Adipose tissue (tissue), 3 donors: ENCODE data around the gene TMEM97. TPM values are rescaled to one million over a fixed set of nuclear protein-coding genes. Genes with fewer than 3 reads are reported as not detected.

Source experiments
- H3K27ac ChIP-seq: one replicate; pipeline ENCODE4 v1.5.1; 2013; ENCODE audit warnings: low read depth, low read length
- WGBS, 3 donors: extraction: QIAGEN DNeasy Blood & Tissue Kit; methylation state at CpG; one replicate each; pipeline ENCODE4 v1.1.7; 2013; 5-methylcytosine and 5-hydroxymethylcytosine counted together
- polyA plus RNA-seq, 3 donors: library from polyadenylated mRNA; stranded (reverse); fragments of 200-250 nt; gene quantifications; one replicate each; pipeline ENCODE4 v1.2.3, GENCODE V29; 2013
- donor health status: healthy with polysubstance abuse.
- donor health status: Bipolar disorder and iron deficiency.
- donor health status: healthy.

The TMEM97 gene
- polyA plus RNA-seq, 3 donors: 3.6 to 56.1 (median 4.9) TPM

- 28 to 56% (median 33%) methylated on average over 36 to 38 of the region's 38 CpGs for WGBS, 3 donors
- H3K27ac ChIP-seq: no peak overlapping the region
Observed at GRCh38 chr17:28306954-28307401, 12.0 kb upstream of the TMEM97 start.

- WGBS, 3 donors: 61 to 85% (median 84%) methylated on average over 2 of the region's 2 CpGs
Observed at GRCh38 chr17:28313841-28314240, 5.2 kb upstream of the TMEM97 start.

GRCh38 chr17:28315846-28316705, 2.9 kb upstream of the TMEM97 start:
- H3K27ac ChIP-seq: no peak overlapping the region
- 90 to 96% (median 94%) methylated on average over 4 of the region's 4 CpGs for WGBS, 3 donors

More at GRCh38 chr17:28313841-28314240, 5.2 kb upstream of the TMEM97 start:
- no peak overlapping the region for H3K27ac ChIP-seq

GRCh38 chr17:28317099-28317965, 1.7 kb upstream of the TMEM97 start:
- WGBS, 3 donors: 74 to 88% (median 87%) methylated on average over 21 of the region's 21 CpGs

GRCh38 chr17:28317966-28318758, 838 bp upstream of the TMEM97 start:
- H3K27ac ChIP-seq: no peak overlapping the region

More at GRCh38 chr17:28317099-28317965, 1.7 kb upstream of the TMEM97 start:
- H3K27ac ChIP-seq: no peak overlapping the region

GRCh38 chr17:28319598-28319935, 567 bp downstream of the TMEM97 start:
- no peak overlapping the region for H3K27ac ChIP-seq
- WGBS, 3 donors: 4 to 6% (median 5%) methylated on average over 7 of the region's 7 CpGs

More at GRCh38 chr17:28317966-28318758, 838 bp upstream of the TMEM97 start:
- 7 to 14% (median 13%) methylated on average over 40 of the region's 40 CpGs for WGBS, 3 donors

DNA sequence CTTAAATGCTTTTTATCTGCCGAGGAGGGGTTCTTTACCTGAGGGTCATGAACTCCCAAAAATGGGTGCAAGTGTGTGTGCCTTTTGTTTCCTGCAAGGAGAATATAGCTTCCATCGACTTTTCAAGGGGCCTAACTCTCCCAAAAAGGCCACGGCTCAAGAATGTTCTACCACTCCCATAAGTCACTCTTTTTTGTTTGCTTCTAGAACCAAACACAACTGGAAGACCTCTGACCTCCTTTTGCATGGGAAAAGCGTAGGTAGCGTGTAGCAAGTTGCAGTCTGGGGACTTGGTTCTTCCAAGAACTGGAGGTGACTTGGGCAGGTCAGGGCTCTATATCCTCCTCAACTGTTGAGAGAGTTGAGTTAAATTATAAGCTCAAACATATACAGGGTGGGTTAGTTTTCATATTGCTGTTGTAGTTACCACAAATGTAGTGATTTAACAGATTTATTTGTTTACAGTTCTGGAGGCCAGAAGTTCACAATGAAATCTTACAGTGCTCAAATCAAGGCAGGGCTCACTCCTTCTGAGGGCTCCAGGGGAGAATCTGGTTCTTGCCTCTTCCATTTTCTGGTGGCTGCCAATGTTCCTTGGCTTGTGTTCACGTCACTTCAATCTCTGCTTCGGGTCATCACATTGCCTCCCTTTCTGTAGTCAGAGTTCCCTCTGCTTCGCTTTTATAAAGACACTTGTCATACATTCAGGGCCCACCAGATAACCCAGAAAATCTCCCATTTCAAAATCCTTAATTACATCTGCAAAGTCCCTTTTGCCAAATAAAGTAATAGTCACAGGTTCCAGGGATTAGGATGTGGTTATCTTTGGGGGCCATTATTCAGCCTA, 1.4 kb downstream of the TMEM97 start:
- WGBS, 3 donors: 27 to 75% (median 74%) methylated on average over 8 of the region's 8 CpGs
- H3K27ac ChIP-seq: no peak overlapping the region

- H3K27ac ChIP-seq: no peak overlapping the region
- 32 to 87% (median 79%) methylated on average over 5 of the region's 5 CpGs for WGBS, 3 donors
Observed at GRCh38 chr17:28324267-28324745, 5.3 kb downstream of the TMEM97 start.

DNA sequence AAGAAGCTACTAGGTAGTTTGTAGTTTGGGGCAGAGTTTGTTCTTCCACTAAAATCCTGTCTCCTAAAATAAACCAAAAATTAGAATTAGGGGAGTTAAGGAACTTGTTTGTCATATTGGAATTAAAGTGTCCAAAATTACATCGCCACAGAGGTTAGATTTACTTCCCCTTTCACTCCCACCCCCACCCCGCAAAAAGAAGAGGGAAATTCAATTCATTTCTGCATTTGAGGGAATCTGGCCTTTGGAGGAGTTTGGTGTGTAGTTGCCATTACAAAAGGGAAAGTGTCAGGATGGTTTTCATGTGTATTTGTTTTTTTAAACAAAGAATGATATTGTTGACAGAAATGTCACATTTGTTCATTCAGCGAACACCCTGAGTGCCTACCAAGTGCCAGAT, 5.8 kb downstream of the TMEM97 start:
- no peak overlapping the region for H3K27ac ChIP-seq
- WGBS, 3 donors: 34 to 76% (median 63%) methylated on average over 3 of the region's 3 CpGs

DNA sequence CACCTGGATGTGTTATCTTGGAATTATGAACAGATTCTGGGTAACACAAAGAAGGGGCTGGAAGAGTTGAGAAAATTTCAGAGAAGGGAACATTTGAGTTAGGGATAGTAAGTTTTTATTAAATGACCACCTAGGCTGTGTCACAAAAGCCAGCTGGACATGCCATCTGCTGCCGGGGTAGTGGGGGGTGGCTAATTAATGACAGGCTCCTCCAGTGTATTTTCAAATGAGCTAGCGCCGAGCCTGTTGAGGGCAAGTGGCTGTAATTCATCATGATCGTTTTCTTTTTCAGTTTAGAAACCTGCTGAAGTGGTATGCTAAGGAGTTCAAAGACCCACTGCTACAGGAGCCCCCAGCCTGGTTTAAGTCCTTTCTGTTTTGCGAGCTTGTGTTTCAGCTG, 6.2 kb downstream of the TMEM97 start:
- WGBS, 3 donors: 25 to 75% (median 65%) methylated on average over 5 of the region's 5 CpGs

DNA sequence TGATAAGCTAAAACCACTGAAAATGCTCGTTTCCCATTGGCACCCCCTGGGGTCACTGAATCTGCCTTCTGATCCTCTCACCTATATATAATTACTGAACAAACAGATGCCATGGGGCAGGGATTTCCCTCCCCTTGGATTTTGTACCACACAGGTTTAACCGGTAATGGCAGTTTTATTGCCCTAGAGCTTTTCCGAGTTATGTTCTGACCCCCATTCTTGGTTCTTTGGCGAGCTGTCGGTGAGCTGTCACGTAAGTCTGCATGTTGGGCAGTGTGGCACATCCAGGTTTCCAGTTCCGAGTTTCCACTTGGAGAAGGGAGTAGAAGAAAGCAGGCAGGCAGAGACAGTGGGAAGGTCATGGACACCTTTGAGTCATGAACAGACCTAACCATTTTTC, 7.1 kb downstream of the TMEM97 start:
- H3K27ac ChIP-seq: no peak overlapping the region
- WGBS, 3 donors: 25 to 94% (median 83%) methylated on average over 7 of the region's 7 CpGs

More for the DNA sequence above, 6.2 kb downstream of the TMEM97 start:
- H3K27ac ChIP-seq: no peak overlapping the region

GRCh38 chr17:28327031-28327607, 8.1 kb downstream of the TMEM97 start:
- no peak overlapping the region for H3K27ac ChIP-seq
- WGBS, 3 donors: 76 to 93% (median 89%) methylated on average over 9 of the region's 9 CpGs

GRCh38 chr17:28327709-28328108, 8.7 kb downstream of the TMEM97 start:
- H3K27ac ChIP-seq: no peak overlapping the region

DNA sequence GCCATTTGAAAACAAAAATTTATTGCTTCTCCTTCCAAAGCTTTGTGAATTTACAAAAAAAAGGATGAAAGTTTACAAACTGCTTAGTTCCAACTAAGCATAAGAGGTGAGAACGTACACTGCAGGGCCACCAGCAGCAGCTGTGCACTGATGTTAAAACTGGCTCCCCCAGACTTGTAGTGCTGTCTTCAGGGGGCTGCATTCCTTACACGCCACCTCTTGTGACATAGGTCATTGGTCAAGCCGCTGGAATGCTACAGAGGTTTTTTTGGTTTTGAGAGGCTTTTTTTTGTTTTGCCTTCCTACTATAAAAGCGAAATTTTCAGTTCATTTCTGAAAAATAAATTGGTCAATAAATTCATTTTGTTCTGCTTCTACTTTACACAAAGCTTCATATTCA, 9.3 kb downstream of the TMEM97 start:
- no peak overlapping the region for H3K27ac ChIP-seq
- WGBS, 3 donors: 72 to 80% (median 77%) methylated on average over 4 of the region's 4 CpGs

More at GRCh38 chr17:28327709-28328108, 8.7 kb downstream of the TMEM97 start:
- 39 to 75% (median 73%) methylated on average over 3 of the region's 3 CpGs for WGBS, 3 donors

GRCh38 chr17:28330671-28331070, 11.7 kb downstream of the TMEM97 start:
- H3K27ac ChIP-seq: no peak overlapping the region
- WGBS, 3 donors: 68 to 94% (median 91%) methylated on average over 5 of the region's 5 CpGs

DNA sequence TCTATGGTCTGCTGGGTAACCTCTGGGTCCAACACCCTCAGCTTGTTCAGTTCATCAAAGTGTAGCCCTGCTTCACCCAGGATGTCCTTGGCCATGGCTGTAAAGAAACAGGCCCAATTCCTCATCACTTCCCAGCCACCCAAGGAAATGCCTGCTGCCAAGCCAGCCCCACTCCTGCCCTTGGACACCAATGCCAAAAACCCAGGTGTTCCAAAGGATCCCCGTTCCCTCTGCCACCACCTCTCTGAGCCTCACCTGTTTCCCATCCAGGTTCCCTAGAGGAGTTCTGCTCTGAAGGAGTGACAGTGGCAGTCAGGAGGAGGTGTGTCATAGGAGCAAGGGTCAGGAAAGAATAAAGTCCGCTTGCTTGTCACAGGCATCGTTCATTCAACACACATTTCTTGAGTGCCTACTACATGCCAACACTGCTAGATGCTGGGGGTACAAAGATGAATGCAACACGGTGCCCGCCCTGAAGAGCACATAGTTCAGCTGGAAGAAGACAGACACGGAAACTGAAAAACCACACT, 13.0 kb downstream of the TMEM97 start:
- 54 to 91% (median 85%) methylated on average over 6 of the region's 6 CpGs for WGBS, 3 donors

More for the DNA sequence above, 13.0 kb downstream of the TMEM97 start:
- no peak overlapping the region for H3K27ac ChIP-seq
